PC-3 (cell line): ENCODE results near the gene SERGEF. TPM values are rescaled to one million over a fixed set of nuclear protein-coding genes. Genes with fewer than 3 reads are reported as not detected.

Experiments used
- ATAC-seq: fragments of 200-7000 bp; cut with Tn5 transposase; 2 replicates; pipeline ENCODE4 v1.9.1; 2020; ENCODE audit warnings: mild to moderate bottlenecking, moderate library complexity
- BruUV-seq: library from RNA; stranded (reverse); fragments of 400-500 nt; replicated peaks from 2 replicates; lab custom pipeline; 2021; lab: Mats Ljungman, UMichigan
- CTCF ChIA-PET: fragments of 300-600 bp; sonication (Branson Sonifier 250); formaldehyde crosslinking; loops from one replicate; lab custom pipeline; 2022; ENCODE audit warnings: antibody characterized with exemption; lab: Charles Lee
- POLR2A ChIA-PET: fragments of 300-600 bp; sonication (Branson Sonifier 250); formaldehyde crosslinking; loops from one replicate; lab custom pipeline; 2022; ENCODE audit warnings: antibody characterized with exemption; ENCODE audit not compliant: unreplicated experiment; lab: Charles Lee
- DNase-seq: peaks from one replicate; pipeline ENCODE4 v3.0.0-alpha.2; 2015
- H2AFZ ChIP-seq: fragments of 300-600 bp; sonication (generic); 2 replicates; pipeline ENCODE4 v1.6.0; 2016; ENCODE audit warnings: antibody characterized with exemption, low read length
- H3F3A ChIP-seq: fragments of 300-600 bp; sonication (generic); one replicate; pipeline ENCODE4 v1.6.0; 2017; ENCODE audit warnings: antibody characterized with exemption, low read length, control low read depth, mild to moderate bottlenecking; ENCODE audit not compliant: unreplicated experiment
- H3K27ac ChIP-seq: fragments of 300-600 bp; sonication (generic); 2 replicates; pipeline ENCODE4 v1.5.1; 2016; ENCODE audit warnings: mild to moderate bottlenecking, low read length
- H3K27me3 ChIP-seq: fragments of 300-600 bp; sonication (generic); 2 replicates; pipeline ENCODE4 v1.6.1; 2016; ENCODE audit warnings: low read length, mixed read lengths
- H3K36me3 ChIP-seq: fragments of 300-600 bp; sonication (generic); 2 replicates; pipeline ENCODE4 v1.6.1; 2016; ENCODE audit warnings: low read depth, mixed run types, low read length, mixed read lengths
- H3K4me1 ChIP-seq: fragments of 300-600 bp; sonication (generic); 2 replicates; pipeline ENCODE4 v1.5.1; 2016; ENCODE audit warnings: low read length; ENCODE audit not compliant: insufficient read depth
- H3K4me2 ChIP-seq: fragments of 300-600 bp; sonication (generic); 2 replicates; pipeline ENCODE4 v1.6.0; 2016; ENCODE audit warnings: low read length
- H3K4me3 ChIP-seq: fragments of 300-600 bp; sonication (generic); 2 replicates; pipeline ENCODE4 v1.5.1; 2016; ENCODE audit warnings: mild to moderate bottlenecking, low read length, mixed read lengths
- H3K79me2 ChIP-seq: fragments of 300-600 bp; sonication (generic); 2 replicates; pipeline ENCODE4 v1.6.1; 2017; ENCODE audit warnings: low read length, mixed read lengths
- H3K9ac ChIP-seq: fragments of 300-600 bp; sonication (generic); 2 replicates; pipeline ENCODE4 v1.6.0; 2016; ENCODE audit warnings: mild to moderate bottlenecking, low read length
- H3K9me2 ChIP-seq: fragments of 300-600 bp; sonication (generic); replicated peaks from 2 replicates; pipeline ENCODE4 v1.6.1; 2016; ENCODE audit warnings: mixed run types, low read length, mixed read lengths
- H3K9me3 ChIP-seq: fragments of 300-600 bp; sonication (generic); 2 replicates; pipeline ENCODE4 v1.6.1; 2016; ENCODE audit warnings: low read length, mixed read lengths
- H4K20me1 ChIP-seq: fragments of 300-600 bp; sonication (generic); 2 replicates; pipeline ENCODE4 v1.6.1; 2016; ENCODE audit warnings: low read length, mixed read lengths
- CTCF ChIP-seq: fragments of 300-600 bp; sonication (generic); conservative IDR thresholded peaks from 2 replicates; pipeline ENCODE4 v1.5.1; 2017; ENCODE audit warnings: antibody characterized with exemption, low read depth, mild to moderate bottlenecking, low read length
- EZH2 ChIP-seq: fragments of 300-600 bp; sonication (generic); IDR thresholded peaks from one replicate; pipeline ENCODE4 v1.6.1; 2017; ENCODE audit warnings: antibody characterized with exemption, mild to moderate bottlenecking, low read length; ENCODE audit not compliant: unreplicated experiment
- EZH2phosphoT487 ChIP-seq: fragments of 300-600 bp; sonication (generic); IDR thresholded peaks from 2 replicates; pipeline ENCODE4 v1.6.1; 2018; ENCODE audit warnings: mild to moderate bottlenecking, antibody characterized with exemption, low read length, borderline replicate concordance
- intact Hi-C: fragments of 100-400 bp; cut with micrococcal nuclease; formaldehyde crosslinking; loops from 2 replicates; pipeline ENCODE4 v1.9.0; 2023
- total RNA-seq: library from RNA; depleted of rRNA; stranded (reverse); fragments of >200 nt; gene quantifications from 2 replicates; pipeline ENCODE4 v1.2.3, GENCODE V29; 2014

The SERGEF gene
- total RNA-seq, 1 experiment from 2014 or later, result 13.7 TPM

GRCh38 chr11:17781221-17781620 lies 231.6 kb downstream of the SERGEF start:
- Histone ChIP-seq H3K4me3 (no peak overlapping the region), H3F3A (no peaks in the 10 kb centered on the region), H3K79me2 (no peaks in the 10 kb centered on the region), H3K4me2 (no peak overlapping the region), H3K4me1 (peaks cover under 1% of the 10 kb centered on the region; the same call in 1 of the 2 replicates), H3K9me3 (no peaks in the 10 kb centered on the region), H3K27me3 (no peaks in the 10 kb centered on the region), H3K9ac (no peak overlapping the region), H3K36me3 (no peaks in the 10 kb centered on the region), H2AFZ (no peak overlapping the region), H4K20me1 (no peaks in the 10 kb centered on the region), H3K9me2 (no peaks in the 10 kb centered on the region), H3K27ac (no peak overlapping the region)
- DNase-seq, result no peak
- ChIA-PET CTCF (no interaction called here), POLR2A (no interaction called here)
- BruUV-seq, result no TSS peak
- TF ChIP-seq CTCF (no peak), EZH2phosphoT487 (no peak), EZH2 (no peak)
- ATAC-seq, result no peak
- intact Hi-C loops, result no loop called here

- H3K4me2 ChIP-seq, result no peak overlapping the region
- H3K4me3 ChIP-seq, result no peak overlapping the region
- DNase-seq (no peak), ATAC-seq (no peak)
- no peaks in the 10 kb centered on the region for H3K27me3 ChIP-seq
- no TSS peak for BruUV-seq
- no peaks in the 10 kb centered on the region for H3K79me2 ChIP-seq
- no peaks in the 10 kb centered on the region for H3K4me1 ChIP-seq
- no peaks in the 10 kb centered on the region for H3F3A ChIP-seq
- no peaks in the 10 kb centered on the region for H3K9me2 ChIP-seq
- intact Hi-C loops, result no loop called here
- no peak overlapping the region for H2AFZ ChIP-seq
- POLR2A ChIA-PET, result no interaction called here
- TF ChIP-seq EZH2 (no peak), CTCF (no peak), EZH2phosphoT487 (no peak)
- H3K27ac ChIP-seq, result no peak overlapping the region
- CTCF ChIA-PET, result no interaction called here
- no peaks in the 10 kb centered on the region for H3K9me3 ChIP-seq
- no peak overlapping the region for H3K9ac ChIP-seq
- H3K36me3 ChIP-seq, result no peaks in the 10 kb centered on the region
- no peaks in the 10 kb centered on the region for H4K20me1 ChIP-seq
These were observed 232.2 kb downstream of the SERGEF start for GRCh38 chr11:17780668-17781067.

- Histone ChIP-seq H3K36me3 (no peaks in the 10 kb centered on the region), H3K9me3 (no peaks in the 10 kb centered on the region), H3K27me3 (no peaks in the 10 kb centered on the region), H3K27ac (no peak overlapping the region), H3K9ac (no peak overlapping the region), H3F3A (no peaks in the 10 kb centered on the region), H3K9me2 (no peaks in the 10 kb centered on the region), H2AFZ (no peak overlapping the region), H4K20me1 (no peaks in the 10 kb centered on the region), H3K4me2 (no peak overlapping the region), H3K79me2 (no peaks in the 10 kb centered on the region), H3K4me3 (no peak overlapping the region), H3K4me1 (no peaks in the 10 kb centered on the region)
- intact Hi-C loops, result no loop called here
- ATAC-seq, result no peak; the same call in 1 of the 2 replicates
- POLR2A ChIA-PET, result no interaction called here
- DNase-seq, result peak; percentile 14
- CTCF ChIA-PET, result no interaction called here
- TF ChIP-seq CTCF (peak; percentile 43), EZH2phosphoT487 (no peak)
- BruUV-seq, result no TSS peak
These were observed 232.8 kb downstream of the SERGEF start for GRCh38 chr11:17779861-17780594.
